Fibroblast of lung (primary cell): Measurements from ENCODE around the gene SLC23A2.

Experiments
- EZH2 ChIP-seq: IDR thresholded peaks from 2 replicates; pipeline ENCODE4 v1.5.1; 2012; ENCODE audit warnings: low read length, control low read depth, mild to moderate bottlenecking; ENCODE audit errors: missing control alignments
- TF ChIP-seq, protein P1 (sequence below), 2 donors: IDR thresholded peaks in 1 of 2; conservative IDR thresholded peaks in 1 of 2; 1 replicate in 1 of 2; 2 replicates in 1 of 2; pipeline ENCODE4 v1.5.1; 2011 to 2012; ENCODE audit warnings: low read length in 2 of 2, control low read depth in 1 of 2, inconsistent platforms in 1 of 2, low read depth in 1 of 2, mild to moderate bottlenecking in 1 of 2

DNA sequence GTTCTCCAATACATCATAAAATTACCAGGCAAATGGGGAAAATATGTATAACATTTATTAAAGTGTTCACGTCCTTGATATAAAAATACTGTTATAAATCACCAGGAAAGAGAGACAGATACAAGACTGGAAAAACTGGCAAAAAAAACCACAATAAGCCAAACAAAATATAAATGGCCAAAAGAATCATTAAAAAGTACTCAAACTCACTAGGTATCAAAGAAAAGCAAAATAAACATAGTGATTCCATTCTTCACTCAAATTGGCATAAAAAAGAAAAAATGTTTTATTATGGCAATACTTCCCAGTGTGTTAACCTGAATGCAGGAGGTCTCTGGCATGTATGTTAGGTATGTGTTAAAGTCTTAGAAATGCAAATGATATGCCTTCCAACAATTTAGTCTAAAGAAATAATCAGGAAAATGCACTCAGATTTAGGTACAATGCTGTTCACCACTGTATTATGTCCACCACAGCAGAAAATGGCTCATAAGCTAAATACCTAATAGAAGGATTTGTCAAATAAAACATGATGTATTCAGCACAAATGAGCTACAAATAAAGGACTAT is 21.4 kb downstream of the SLC23A2 start:
- TF ChIP-seq, protein P1, sequence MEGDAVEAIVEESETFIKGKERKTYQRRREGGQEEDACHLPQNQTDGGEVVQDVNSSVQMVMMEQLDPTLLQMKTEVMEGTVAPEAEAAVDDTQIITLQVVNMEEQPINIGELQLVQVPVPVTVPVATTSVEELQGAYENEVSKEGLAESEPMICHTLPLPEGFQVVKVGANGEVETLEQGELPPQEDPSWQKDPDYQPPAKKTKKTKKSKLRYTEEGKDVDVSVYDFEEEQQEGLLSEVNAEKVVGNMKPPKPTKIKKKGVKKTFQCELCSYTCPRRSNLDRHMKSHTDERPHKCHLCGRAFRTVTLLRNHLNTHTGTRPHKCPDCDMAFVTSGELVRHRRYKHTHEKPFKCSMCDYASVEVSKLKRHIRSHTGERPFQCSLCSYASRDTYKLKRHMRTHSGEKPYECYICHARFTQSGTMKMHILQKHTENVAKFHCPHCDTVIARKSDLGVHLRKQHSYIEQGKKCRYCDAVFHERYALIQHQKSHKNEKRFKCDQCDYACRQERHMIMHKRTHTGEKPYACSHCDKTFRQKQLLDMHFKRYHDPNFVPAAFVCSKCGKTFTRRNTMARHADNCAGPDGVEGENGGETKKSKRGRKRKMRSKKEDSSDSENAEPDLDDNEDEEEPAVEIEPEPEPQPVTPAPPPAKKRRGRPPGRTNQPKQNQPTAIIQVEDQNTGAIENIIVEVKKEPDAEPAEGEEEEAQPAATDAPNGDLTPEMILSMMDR (conservative IDR thresholded peaks at IDR 0.05 in 1 of 2, IDR thresholded peaks at IDR 0.05 in 1 of 2; ENCODE audit: low read depth in 1 of 2, low read length in 2 of 2) = no peak
- no peak for TF ChIP-seq EZH2
